Measurements from ENCODE around the gene GPC1. TPM values are rescaled to one million over a fixed set of nuclear protein-coding genes. Genes with fewer than 3 reads are reported as not detected.

GPC1 gene
- total RNA-seq, 4 donors from 2014 or later: 117 to 153 (median 144) TPM

- H3K36me3 ChIP-seq: no peaks in the 10 kb centered on the region
- H3K27me3 ChIP-seq: no peaks in the 10 kb centered on the region
- no peak overlapping the region for H3K27ac ChIP-seq
- H3K4me1 ChIP-seq: peaks cover 0 to 23% (median 9%) of the 10 kb centered on the region in 4 donors
- H3K4me3 ChIP-seq: no peak overlapping the region
- H3K9me3 ChIP-seq: no peaks in the 10 kb centered on the region
- 92 to 93% methylated on average over 20 to 21 of the region's 21 CpGs for WGBS, 2 donors
- TF ChIP-seq EP300 (IDR thresholded peaks at IDR 0.05) (no peak), CTCF (IDR thresholded peaks at IDR 0.05) (no peak), POLR2A (IDR thresholded peaks at IDR 0.05) (no peak)
- DNase-seq (ENCODE audit: low spot score in 2 of 2): no peak
Observed at GRCh38 chr2:240388471-240389301, 46.8 kb upstream of the GPC1 start.

- H3K9me3 ChIP-seq: no peaks in the 10 kb centered on the region
- TF ChIP-seq CTCF (IDR thresholded peaks at IDR 0.05) (no peak), POLR2A (IDR thresholded peaks at IDR 0.05) (no peak), EP300 (IDR thresholded peaks at IDR 0.05) (no peak)
- 88 to 90% methylated on average over 4 to 5 of the region's 6 CpGs for WGBS, 2 donors
- no peak overlapping the region for H3K4me3 ChIP-seq
- no peak for DNase-seq (ENCODE audit: low spot score in 2 of 2)
- H3K27ac ChIP-seq: no peak overlapping the region
- H3K36me3 ChIP-seq: no peaks in the 10 kb centered on the region
- peaks cover 0 to 23% (median 9%) of the 10 kb centered on the region in 4 donors for H3K4me1 ChIP-seq
- no peaks in the 10 kb centered on the region for H3K27me3 ChIP-seq
Observed at GRCh38 chr2:240389302-240389805, 46.1 kb upstream of the GPC1 start.

- Histone ChIP-seq H3K36me3 (no peaks in the 10 kb centered on the region), H3K27me3 (no peaks in the 10 kb centered on the region), H3K4me3 (no peak overlapping the region), H3K9me3 (no peaks in the 10 kb centered on the region), H3K27ac (peak overlapping the region in 1 of 4 donors; percentile 33), H3K4me1 (peaks cover 0 to 23% (median 9%) of the 10 kb centered on the region in 4 donors)
- TF ChIP-seq POLR2A (IDR thresholded peaks at IDR 0.05) (no peak), CTCF (IDR thresholded peaks at IDR 0.05) (no peak), EP300 (IDR thresholded peaks at IDR 0.05) (no peak)
- no peak for DNase-seq (ENCODE audit: low spot score in 2 of 2)
- 83 to 86% methylated on average over 22 to 24 of the region's 28 CpGs for WGBS, 2 donors
Observed at GRCh38 chr2:240390091-240391073, 45.1 kb upstream of the GPC1 start.

- DNase-seq (ENCODE audit: low spot score in 2 of 2): no peak
- TF ChIP-seq EP300 (IDR thresholded peaks at IDR 0.05): no peak
- TF ChIP-seq POLR2A (IDR thresholded peaks at IDR 0.05): no peak
- no peak for TF ChIP-seq CTCF (IDR thresholded peaks at IDR 0.05)
- H3K9me3 ChIP-seq: no peaks in the 10 kb centered on the region
- H3K36me3 ChIP-seq: no peaks in the 10 kb centered on the region
- H3K4me3 ChIP-seq: no peak overlapping the region
- H3K4me1 ChIP-seq: peaks cover 0 to 23% (median 9%) of the 10 kb centered on the region in 4 donors
- WGBS, 2 donors: 88 to 93% methylated on average over 18 to 24 of the region's 25 CpGs
- no peaks in the 10 kb centered on the region for H3K27me3 ChIP-seq
- peak overlapping the region in 2 of 4 donors; percentile 38 to 40 for H3K27ac ChIP-seq
Observed at GRCh38 chr2:240391111-240392051, 44.1 kb upstream of the GPC1 start.

Measured in tibial nerve (tissue), 4 donors.